Inflammatory macrophage treated with lipopolysaccharide for 4 hours (primary cell): ENCODE data around the gene FARP1.
A peak's percentile ranks its signal among the peaks of the same experiment; 100 is the strongest.

Experiments
- DNase-seq: peaks from one replicate; pipeline ENCODE4 v3.0.0-alpha.2; 2020

The FARP1 gene, protein sequence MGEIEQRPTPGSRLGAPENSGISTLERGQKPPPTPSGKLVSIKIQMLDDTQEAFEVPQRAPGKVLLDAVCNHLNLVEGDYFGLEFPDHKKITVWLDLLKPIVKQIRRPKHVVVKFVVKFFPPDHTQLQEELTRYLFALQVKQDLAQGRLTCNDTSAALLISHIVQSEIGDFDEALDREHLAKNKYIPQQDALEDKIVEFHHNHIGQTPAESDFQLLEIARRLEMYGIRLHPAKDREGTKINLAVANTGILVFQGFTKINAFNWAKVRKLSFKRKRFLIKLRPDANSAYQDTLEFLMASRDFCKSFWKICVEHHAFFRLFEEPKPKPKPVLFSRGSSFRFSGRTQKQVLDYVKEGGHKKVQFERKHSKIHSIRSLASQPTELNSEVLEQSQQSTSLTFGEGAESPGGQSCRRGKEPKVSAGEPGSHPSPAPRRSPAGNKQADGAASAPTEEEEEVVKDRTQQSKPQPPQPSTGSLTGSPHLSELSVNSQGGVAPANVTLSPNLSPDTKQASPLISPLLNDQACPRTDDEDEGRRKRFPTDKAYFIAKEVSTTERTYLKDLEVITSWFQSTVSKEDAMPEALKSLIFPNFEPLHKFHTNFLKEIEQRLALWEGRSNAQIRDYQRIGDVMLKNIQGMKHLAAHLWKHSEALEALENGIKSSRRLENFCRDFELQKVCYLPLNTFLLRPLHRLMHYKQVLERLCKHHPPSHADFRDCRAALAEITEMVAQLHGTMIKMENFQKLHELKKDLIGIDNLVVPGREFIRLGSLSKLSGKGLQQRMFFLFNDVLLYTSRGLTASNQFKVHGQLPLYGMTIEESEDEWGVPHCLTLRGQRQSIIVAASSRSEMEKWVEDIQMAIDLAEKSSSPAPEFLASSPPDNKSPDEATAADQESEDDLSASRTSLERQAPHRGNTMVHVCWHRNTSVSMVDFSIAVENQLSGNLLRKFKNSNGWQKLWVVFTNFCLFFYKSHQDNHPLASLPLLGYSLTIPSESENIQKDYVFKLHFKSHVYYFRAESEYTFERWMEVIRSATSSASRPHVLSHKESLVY

GRCh38 chr13:98142380-98143156 lies at the start of gene FARP1:
Gene FARP1, plus strand, starts transcription at chr13:98143094. Its CDS starts 70,149 bp downstream, at chr13:98213243.
- DNase-seq: peak; percentile 12

DNA sequence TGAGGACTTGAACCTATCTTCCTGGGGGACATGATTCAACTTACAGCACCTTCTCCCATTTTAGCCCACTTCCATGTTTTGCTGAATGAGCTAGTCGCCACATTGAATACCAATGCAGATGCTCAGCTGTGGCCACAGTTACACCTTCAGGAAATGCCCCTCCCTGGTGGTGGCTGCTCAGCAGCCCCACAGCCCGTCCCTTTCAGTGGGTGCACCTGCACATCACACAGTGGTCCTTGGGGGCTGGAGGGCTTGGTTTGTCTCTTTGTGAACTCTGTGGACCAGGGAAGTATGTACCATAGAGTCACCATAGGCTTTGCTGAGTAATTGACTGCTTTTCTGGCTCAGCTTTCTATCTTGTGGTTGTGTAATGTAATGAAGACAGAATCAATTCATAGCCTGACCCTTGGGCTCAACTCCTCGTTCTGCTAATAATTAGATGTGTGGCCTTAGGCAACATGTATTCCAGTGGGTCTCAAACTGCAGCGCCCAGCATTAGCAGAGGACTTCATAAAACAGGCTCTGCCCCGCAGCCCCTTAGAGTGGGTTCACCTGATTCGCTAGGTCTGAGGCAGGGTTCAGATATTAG lies 48.1 kb upstream of the FARP1 start:
- no peak for DNase-seq

GRCh38 chr13:98096059-98096458 lies 46.8 kb upstream of the FARP1 start:
- DNase-seq: no peak

DNA sequence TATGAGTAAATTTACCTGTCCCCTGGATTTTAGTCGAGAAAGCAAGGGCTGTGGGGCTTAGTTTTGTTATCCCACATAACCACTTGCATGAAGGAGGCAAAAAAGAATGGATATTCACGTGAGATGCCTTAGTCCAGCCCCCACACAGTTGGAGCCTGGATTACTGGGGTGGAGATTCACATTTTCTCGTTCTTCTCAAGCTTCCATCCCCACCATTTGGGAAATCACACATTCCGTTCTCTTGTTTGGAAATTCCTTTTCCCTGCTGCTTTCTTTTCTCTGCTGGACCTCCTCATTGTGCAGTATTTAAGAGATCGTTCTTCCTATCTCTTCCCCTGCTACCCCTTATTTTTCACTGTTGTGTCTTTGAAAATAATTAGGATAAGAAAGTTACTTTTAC lies 45.1 kb upstream of the FARP1 start:
- no peak for DNase-seq

DNA sequence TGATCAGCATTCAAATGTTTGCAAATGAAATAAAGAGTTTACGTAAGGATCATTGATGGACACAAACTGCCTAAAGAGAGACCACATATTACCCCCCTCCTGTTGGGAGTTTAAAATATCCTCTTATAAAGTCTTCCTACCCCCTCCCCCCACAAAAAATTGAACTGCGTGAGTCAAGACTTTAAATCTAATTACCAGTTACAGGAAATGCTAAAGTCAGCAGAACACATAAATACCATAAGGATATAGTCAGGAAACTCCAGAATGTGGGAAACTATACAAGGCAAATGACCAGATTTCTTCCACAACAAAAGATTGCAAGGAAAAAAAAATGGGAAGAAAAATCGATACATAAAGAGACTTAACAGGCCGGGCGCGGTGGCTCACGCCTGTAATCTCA lies 44.4 kb upstream of the FARP1 start:
- DNase-seq: no peak

DNA sequence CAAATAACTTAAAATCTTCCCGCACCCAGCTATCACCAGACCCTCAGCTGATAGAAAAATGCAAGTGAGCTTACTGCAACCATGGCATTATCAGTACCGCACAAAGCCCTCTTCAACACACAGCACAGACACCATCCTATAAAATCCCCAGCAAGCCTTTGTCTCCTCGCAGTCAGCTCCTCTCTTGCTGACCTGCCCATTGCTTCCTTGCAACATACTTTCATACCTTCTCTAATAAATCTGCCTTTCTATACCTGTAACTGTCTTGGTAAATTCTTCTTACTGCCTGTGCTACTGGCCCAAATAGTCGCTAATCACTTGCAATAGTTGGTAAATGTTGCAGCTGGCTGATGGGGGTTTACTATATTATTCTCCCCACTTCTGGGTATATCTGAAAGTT lies 43.3 kb upstream of the FARP1 start:
- DNase-seq: no peak

DNA sequence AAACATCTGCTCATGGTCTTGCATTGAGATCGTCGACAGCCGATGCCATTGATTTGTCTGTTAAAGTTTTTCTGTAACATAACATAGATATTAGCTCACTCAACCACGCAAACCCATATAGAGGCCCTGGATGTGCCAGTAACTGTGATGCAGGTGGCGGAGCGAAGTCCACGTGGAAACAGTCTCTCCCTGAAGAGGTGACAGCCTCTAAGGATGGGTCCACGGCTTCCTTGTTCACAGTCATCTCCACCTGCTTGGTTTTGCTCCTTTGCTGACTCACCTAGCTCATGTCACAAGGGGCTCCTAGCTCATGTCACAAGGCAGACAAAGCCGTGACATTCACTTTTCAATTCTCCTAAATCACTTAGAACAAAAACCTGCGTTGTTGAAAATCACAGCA lies 42.4 kb upstream of the FARP1 start:
- DNase-seq: no peak

- DNase-seq: no peak
Measured at GRCh38 chr13:98103531-98103930, 39.4 kb upstream of the FARP1 start.

GRCh38 chr13:98103942-98104880 lies 38.7 kb upstream of the FARP1 start:
- no peak for DNase-seq

- DNase-seq: no peak
Measured at GRCh38 chr13:98105929-98106336, 37.0 kb upstream of the FARP1 start.

GRCh38 chr13:98108341-98108740 lies 34.6 kb upstream of the FARP1 start:
- no peak for DNase-seq

DNA sequence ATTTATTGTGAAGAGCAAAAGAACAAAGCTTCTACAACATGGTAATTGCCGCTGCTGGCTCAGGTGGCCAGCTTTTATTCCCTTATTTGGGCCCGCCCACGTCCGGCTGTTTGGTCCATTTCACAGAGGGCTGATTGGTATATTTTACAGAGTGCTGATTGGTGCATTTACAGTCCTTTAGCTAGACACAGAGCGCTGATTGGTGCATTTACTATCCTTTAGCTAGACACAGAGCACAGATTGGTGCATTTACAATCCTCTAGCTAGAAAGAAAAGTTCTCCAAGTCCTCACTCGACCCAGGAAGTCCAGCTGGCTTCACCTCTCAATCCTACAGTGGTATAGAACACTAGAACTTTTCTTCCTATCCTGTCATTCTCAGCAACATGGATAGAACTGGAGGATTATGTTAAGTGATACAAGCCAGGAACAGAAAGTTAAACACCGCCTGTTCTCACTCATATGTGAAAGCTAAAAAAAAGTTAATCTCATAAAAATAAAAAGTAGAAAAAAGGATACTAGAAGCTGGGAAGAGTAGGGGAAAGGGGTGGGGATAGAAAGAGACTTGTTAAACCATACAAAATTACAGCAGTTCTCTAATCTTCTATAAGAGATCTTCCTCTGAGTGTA lies 33.6 kb upstream of the FARP1 start:
- no peak for DNase-seq

DNA sequence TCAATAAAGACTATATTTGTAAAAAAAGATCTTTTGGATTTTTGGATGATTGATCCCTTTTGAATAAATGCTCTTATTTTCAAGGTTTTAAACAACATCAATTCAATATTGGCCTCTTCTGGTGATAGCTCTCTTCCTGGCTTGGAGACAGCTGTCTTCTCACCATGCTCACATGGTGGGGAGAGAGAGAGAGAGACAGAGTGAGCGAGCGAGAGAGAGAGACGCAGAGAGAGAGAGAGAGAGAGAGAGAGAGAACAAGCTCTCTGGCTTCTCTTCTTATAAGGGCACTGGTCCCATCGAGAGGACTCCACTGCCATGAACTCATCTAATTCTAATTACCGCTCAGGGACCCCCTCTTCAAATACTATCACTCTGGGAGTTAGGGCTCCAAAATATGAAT lies 32.1 kb upstream of the FARP1 start:
- no peak for DNase-seq

DNA sequence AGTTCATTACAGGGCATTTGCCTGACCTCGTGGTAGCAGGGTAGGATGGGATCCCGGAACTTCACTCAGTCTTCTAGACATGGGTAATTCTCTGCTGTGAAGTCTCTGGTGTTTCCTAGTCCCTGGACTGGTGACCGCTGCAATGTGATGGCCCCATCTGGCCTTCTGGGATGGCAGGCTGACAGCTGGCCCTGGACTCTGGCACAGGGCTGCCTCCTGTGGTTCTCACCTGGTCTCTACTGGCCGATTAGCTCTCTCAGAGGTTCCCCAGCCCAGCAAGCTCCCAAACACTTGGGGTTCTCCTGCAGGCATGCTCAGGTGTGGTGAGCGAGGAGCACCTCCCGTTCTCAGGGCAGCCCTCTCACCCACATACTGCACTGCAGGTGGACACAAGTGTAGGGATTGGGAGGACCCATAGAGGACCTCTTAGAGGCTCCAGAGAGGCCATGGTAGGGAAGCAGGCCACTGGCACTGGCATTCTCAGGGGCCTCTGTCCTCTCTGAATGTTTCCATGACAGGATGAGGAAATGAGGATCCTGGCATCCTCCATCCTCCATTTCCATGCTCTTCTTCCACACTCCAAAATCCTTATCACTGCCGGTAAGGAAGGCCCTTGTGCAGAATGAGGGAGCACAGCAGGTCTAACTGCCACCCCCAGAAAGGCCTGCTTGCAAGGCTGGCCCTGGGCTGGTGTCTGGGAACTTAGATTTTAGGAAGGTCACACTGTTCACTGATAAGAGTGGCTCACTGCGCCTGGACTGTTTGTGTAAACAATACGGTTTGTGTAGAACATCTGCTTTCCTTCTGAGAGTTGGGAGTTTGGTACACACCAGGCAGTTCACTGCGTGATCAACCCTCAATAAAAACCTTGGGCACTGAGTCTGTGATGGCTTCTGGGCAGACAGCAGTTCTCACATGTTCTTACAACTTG lies 31.5 kb upstream of the FARP1 start:
- no peak for DNase-seq

DNA sequence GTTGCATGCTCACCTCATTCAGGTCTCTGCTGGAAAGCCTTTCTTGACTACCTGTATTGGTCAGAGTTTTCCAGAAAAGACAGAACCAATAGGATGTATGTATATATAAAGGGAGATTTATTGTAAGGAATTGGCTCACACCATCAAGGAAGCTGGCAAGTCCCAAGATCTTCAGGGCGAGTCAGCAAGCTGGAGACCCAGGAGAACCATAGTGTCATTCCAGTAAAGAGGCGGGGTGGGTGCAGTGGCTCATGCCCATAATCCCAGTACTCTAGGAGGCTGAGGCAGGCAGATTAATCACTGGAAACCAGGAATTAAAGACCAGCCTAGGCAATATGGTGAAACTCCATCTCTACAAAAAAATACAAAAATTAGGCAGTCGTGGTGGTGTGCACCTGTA lies 30.4 kb upstream of the FARP1 start:
- DNase-seq: no peak

DNA sequence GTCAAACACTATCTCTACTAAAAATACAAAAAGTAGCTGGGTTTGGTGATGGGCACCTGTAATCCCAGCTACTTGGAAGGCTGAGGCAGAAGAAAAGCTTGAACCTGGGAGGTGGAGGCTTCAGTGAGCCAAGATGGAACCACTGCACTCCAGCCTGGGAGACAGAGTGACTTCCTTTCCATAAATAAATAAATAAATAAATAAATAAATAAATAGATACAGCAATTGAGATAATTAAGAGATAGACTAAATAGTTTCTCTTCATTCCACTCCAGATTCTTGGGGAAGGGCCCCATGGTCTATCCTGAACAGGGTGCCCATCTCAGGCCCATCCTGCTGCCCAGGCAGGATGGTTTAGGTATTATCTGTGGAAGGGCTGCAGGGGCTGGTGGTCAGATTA lies 24.0 kb upstream of the FARP1 start:
- no peak for DNase-seq

DNA sequence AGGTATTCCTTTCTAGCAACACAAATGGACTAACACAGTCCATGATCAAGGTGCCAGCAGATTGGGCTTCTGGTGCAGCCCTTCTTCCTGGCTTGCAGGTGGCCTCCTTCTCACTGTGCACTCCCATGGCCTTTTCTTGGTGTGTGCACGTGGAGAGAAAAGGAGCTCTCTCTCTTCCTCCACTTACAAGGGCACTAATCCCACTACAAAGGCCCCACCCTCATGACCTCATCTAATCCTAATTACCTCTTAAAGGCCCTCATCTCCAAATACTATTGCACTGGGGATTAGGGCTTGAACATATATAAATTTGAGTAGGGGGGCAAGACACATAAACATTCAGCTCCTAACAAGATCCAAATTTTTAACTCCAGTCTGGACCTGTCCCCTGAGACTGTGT lies 19.7 kb upstream of the FARP1 start:
- no peak for DNase-seq

DNA sequence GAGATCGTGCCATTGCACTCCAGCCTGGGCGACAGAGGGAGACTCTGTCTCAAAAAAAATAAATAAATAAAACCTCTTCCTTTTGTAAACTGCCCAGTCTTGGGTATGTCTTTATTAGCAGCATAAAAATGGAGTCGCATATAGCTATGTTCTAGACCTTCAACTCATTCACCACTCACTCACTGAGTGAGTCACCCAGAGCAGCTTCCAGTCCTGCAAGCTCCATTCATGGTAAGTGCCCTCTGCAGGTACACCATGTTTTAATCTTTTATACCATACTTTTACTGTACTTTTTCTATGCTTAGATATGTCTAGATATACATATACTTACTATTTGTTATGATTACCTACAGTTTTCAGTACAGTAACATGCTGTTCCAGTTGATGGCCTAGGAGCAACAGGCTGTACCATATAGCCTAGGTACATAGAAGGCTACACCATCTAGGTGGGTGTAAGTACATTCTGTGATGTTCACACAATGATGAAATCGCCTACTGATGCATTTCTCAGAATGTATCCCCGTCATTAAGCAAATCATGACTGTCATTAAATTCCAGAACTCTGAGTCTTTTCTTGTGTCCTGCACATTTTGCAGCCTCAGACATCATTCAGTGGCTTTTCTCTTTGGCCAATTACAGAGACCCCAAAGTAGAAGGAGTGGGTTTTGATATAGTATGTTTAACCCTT lies 13.7 kb upstream of the FARP1 start:
- DNase-seq: no peak

DNA sequence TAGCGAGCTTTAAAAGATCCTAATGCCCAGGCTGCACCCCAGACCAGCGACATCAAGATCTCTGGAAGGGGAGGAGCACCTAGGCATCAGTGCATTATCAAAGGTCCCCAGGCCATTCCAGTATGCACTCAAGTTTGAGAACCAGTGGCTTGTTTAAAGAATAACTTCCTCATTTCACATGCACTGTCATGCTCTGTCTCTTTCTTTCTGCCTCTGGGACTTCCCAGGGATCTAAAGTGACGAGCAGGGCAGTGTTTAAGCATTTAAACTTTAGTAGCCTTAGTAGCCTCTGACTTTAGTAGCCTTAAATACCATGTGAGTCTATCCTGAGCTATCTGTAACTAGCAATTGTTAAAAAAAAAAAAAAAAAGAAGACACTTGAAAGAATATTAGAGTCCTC lies 8.9 kb upstream of the FARP1 start:
- DNase-seq: peak; percentile 56
